Measurements from ENCODE around the gene PSMC3. TPM values are rescaled to one million over a fixed set of nuclear protein-coding genes. Genes with fewer than 3 reads are reported as not detected.

The PSMC3 gene
- total RNA-seq, 2 experiments from 2014 or later, result 147 to 167 TPM

- Mint-ChIP-seq H3K27me3 (no peaks in the 10 kb centered on the region), H3K27ac (peak overlapping the region; percentile 82), H3K4me3 (peak overlapping the region; percentile 67), H3K36me3 (ENCODE audit: low read depth) (no peaks in the 10 kb centered on the region), H3K9me3 (ENCODE audit: low read depth) (no peaks in the 10 kb centered on the region), H3K4me1 (peaks cover 16% of the 10 kb centered on the region)
- POLR2A ChIA-PET, result interaction anchor here (2.0 kb wide), 1 partner anchor 151 kb away, joined by 4 read pairs; the partner anchor contains the start of gene ACP2
- ATAC-seq (peak; percentile 77), DNase-seq (peak; percentile 46)
- intact Hi-C loops (cut with DNase I, micrococcal nuclease), result loop anchor here in 1 of 2 experiments (10.0 kb wide), 1 partner anchor 465 kb away; the partner anchor contains the start of gene CSTPP1
- CTCF ChIA-PET, result interaction anchor here (0.7 to 2.8 kb wide), 3 partner anchors 10 to 26 kb away, joined by 3 to 21 read pairs (median 18); no protein-coding TSS in a partner anchor
Measured at GRCh38 chr11:47399860-47400767, 26.1 kb downstream of the PSMC3 start.

DNA sequence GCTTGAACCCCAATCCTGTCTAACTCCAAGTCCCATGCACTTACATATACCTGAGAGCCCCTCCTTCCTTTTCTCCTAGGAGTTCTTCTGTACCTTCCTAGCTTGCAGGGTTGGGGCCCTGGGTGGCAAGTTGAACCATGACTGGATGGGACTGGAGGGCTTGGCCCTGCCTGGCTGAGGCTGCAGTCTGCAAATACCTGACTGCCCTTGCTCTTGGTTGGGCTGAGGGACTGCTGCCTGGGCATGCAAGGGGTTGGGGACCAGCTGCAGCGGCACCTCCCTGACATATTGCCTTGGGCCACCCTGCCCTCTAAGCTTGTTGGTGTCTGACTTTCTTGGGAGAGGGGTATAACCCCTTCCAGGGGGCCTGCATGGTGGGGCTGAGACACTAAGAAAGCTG lies 27.7 kb downstream of the PSMC3 start:
- POLR2A ChIA-PET, result no interaction called here
- Mint-ChIP-seq H3K4me1 (peaks cover 25% of the 10 kb centered on the region), H3K4me3 (no peak overlapping the region), H3K9me3 (ENCODE audit: low read depth) (no peaks in the 10 kb centered on the region), H3K36me3 (ENCODE audit: low read depth) (no peaks in the 10 kb centered on the region), H3K27me3 (no peaks in the 10 kb centered on the region), H3K27ac (no peak overlapping the region)
- DNase-seq, result no peak
- no peak for ATAC-seq
- intact Hi-C loops (cut with DNase I, micrococcal nuclease), result no loop called here
- CTCF ChIA-PET, result interaction anchor here (0.6 to 2.8 kb wide), 4 partner anchors 11 to 134 kb away, joined by 3 to 21 read pairs (median 10); no protein-coding TSS in a partner anchor

DNA sequence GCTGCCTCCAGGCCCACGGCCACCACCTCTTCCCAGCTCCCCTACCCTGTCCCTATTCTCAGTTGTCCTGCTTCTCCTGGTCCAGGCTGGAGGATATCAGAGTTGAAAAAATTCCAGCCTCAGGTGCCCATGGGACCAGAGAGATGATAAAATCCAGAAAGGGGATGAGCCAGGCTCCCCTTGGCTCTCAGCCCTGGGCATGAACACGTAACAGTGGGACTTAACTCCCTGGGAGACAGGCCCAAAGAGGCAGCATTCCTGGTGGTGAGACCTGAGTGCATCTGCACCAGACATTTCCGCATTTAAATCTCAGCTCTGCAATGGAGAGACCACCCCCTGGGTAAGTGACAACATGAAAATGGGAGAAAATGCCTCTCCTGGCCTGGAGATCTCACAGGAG lies 28.2 kb downstream of the PSMC3 start:
- ATAC-seq (no peak), DNase-seq (no peak)
- H3K4me1 Mint-ChIP-seq, result peaks cover 27% of the 10 kb centered on the region
- CTCF ChIA-PET, result interaction anchor here (1.4 to 2.8 kb wide), 3 partner anchors 14 to 25 kb away, joined by 4 to 21 read pairs (median 18); no protein-coding TSS in a partner anchor
- H3K27ac Mint-ChIP-seq, result no peak overlapping the region
- POLR2A ChIA-PET, result no interaction called here
- intact Hi-C loops (cut with DNase I, micrococcal nuclease), result no loop called here
- no peaks in the 10 kb centered on the region for H3K9me3 Mint-ChIP-seq (ENCODE audit: low read depth)
- no peaks in the 10 kb centered on the region for H3K36me3 Mint-ChIP-seq (ENCODE audit: low read depth)
- H3K4me3 Mint-ChIP-seq, result no peak overlapping the region
- H3K27me3 Mint-ChIP-seq, result no peaks in the 10 kb centered on the region

DNA sequence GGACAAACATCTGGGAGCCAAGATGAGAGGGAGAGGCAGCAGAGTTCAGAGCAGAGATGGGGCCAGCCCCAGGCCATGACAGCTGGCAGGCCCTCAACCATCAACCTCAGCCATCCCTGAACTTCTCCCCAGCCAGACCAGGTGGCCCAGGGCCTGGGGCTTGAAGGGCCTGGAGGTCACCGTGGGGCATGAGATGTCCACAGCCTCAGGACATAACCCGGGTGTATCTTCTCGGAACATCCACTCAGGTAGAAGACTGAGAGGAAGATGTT lies 30.3 kb downstream of the PSMC3 start:
- ATAC-seq (no peak), DNase-seq (no peak)
- no peaks in the 10 kb centered on the region for H3K27me3 Mint-ChIP-seq
- ChIA-PET POLR2A (no interaction called here), CTCF (no interaction called here)
- no peaks in the 10 kb centered on the region for H3K36me3 Mint-ChIP-seq (ENCODE audit: low read depth)
- H3K4me3 Mint-ChIP-seq, result no peak overlapping the region
- intact Hi-C loops (cut with DNase I, micrococcal nuclease), result no loop called here
- peaks cover 27% of the 10 kb centered on the region for H3K4me1 Mint-ChIP-seq
- peak overlapping the region; percentile 95 for H3K27ac Mint-ChIP-seq
- no peaks in the 10 kb centered on the region for H3K9me3 Mint-ChIP-seq (ENCODE audit: low read depth)

DNA sequence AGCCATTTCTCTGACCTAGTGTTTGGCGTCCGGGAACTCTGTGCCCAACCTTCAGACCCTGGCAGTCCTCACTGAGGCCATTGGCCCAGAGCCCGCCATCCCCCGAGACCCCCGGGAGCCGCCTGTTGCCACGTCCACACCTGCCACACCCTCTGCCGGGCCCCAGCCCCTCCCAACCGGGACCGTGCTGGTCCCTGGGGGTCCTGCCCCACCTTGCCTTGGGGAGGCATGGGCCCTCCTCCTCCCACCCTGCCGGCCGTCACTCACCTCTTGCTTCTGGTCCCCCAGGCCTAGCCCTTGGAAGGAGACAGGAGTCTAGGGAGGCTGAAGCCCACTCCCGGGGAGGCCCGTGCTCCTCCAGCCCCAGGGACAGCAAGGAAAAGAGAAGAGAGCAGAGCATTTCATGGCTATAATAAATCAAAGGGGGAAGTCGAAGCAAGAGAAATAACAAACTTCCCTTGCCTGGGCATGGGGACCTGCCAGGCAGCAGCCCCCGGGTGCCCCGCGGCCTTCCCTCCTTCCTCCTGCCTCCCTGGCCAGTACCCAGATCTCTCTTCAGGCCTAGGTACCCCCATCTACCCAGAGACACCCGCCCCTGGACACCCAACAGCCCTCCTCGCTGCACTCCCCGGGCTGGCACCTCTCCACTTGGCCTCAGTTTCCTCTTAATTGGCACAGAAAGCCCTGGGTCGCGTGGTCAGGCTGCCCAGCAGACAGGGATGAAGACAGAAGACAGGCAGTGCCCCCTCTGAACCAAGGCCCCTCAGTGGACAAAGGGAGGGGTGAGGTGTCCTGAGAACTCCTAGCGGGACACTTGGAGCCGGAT lies 30.8 kb downstream of the PSMC3 start:
- Mint-ChIP-seq H3K27ac (peak overlapping the region; percentile 95), H3K9me3 (ENCODE audit: low read depth) (no peaks in the 10 kb centered on the region), H3K36me3 (ENCODE audit: low read depth) (no peaks in the 10 kb centered on the region), H3K4me1 (peaks cover 24% of the 10 kb centered on the region), H3K27me3 (no peaks in the 10 kb centered on the region), H3K4me3 (no peak overlapping the region)
- DNase-seq (no peak), ATAC-seq (no peak)
- intact Hi-C loops (cut with DNase I, micrococcal nuclease), result loop anchor here in 1 of 2 experiments (2.0 kb wide), 1 partner anchor 13 kb away; the partner anchor contains the start of gene SLC39A13
- ChIA-PET CTCF (interaction anchor here (0.8 kb wide), 1 partner anchor 147 kb away, joined by 4 read pairs; the partner anchor contains the start of gene ACP2), POLR2A (no interaction called here)

DNA sequence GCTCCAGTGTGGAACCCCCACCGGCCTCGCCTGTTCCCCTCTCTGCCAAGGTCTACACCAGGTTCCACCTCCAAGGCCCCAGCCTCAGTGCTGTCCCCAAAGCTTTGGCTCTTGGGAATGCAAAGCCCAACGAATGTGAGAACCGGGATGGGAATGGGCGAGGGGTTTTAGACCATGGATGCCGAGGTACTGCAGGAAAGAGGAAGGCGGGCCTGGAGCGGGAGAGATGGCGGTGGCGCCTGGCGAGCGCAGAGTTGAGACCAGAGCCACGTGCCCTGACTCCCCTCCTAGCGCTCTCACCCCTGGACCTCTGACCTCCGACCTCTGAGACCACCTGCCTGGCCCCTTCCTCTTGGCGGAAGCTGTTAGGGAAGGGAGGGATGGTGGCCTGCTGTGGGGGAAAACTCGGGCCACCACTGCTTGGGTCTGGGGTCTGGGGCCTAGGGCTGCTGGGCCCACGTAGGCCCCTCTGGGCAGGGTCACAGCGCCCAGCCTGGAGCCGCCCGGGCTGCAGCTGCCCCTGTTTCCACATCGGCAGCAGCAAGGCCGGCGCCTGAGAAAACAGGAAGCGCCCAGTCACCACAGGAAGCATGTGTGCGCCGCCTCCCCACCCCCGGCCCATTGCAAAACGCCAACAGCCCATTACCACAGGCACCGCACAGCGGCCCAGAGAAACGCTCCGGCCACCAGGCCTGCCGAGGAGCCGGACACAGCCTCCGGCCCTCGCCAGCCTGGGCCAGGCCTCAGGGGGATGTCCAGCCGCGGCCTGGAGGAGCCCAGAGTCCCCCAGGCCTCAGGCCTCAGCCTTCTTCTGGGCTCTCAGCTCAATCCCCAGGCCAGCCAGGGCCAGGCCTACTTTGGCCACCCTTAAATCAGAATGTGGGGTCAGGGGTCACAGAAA lies 31.7 kb downstream of the PSMC3 start:
- ChIA-PET CTCF (interaction anchor here (0.8 to 1.9 kb wide), 2 partner anchors 20 to 146 kb away, joined by 4 to 9 read pairs; partner anchors contain the start of gene ACP2), POLR2A (no interaction called here)
- Mint-ChIP-seq H3K27ac (peak overlapping the region; percentile 95), H3K36me3 (ENCODE audit: low read depth) (no peaks in the 10 kb centered on the region), H3K4me3 (peak overlapping the region; percentile 23), H3K4me1 (peaks cover 23% of the 10 kb centered on the region), H3K9me3 (ENCODE audit: low read depth) (no peaks in the 10 kb centered on the region), H3K27me3 (no peaks in the 10 kb centered on the region)
- DNase-seq, result peak; percentile 80
- peak; percentile 89 for ATAC-seq
- intact Hi-C loops (cut with DNase I, micrococcal nuclease), result loop anchor here in 1 of 2 experiments (1.0 to 2.0 kb wide), 2 partner anchors 14 to 20 kb away; partner anchors contain the start of gene SLC39A13

- ATAC-seq (no peak), DNase-seq (no peak)
- intact Hi-C loops (cut with DNase I, micrococcal nuclease), result loop anchor here in 1 of 2 experiments (1.0 to 2.0 kb wide), 2 partner anchors 15 to 20 kb away; partner anchors contain the start of gene SLC39A13
- Mint-ChIP-seq H3K27me3 (no peaks in the 10 kb centered on the region), H3K27ac (peak overlapping the region; percentile 95), H3K9me3 (ENCODE audit: low read depth) (no peaks in the 10 kb centered on the region), H3K36me3 (ENCODE audit: low read depth) (no peaks in the 10 kb centered on the region), H3K4me3 (peak overlapping the region; percentile 23), H3K4me1 (peaks cover 25% of the 10 kb centered on the region)
- POLR2A ChIA-PET, result no interaction called here
- CTCF ChIA-PET, result interaction anchor here (1.2 to 1.9 kb wide), 2 partner anchors 9 to 20 kb away, joined by 3 to 9 read pairs; no protein-coding TSS in a partner anchor
Measured at GRCh38 chr11:47394050-47394321, 32.3 kb downstream of the PSMC3 start.

DNA sequence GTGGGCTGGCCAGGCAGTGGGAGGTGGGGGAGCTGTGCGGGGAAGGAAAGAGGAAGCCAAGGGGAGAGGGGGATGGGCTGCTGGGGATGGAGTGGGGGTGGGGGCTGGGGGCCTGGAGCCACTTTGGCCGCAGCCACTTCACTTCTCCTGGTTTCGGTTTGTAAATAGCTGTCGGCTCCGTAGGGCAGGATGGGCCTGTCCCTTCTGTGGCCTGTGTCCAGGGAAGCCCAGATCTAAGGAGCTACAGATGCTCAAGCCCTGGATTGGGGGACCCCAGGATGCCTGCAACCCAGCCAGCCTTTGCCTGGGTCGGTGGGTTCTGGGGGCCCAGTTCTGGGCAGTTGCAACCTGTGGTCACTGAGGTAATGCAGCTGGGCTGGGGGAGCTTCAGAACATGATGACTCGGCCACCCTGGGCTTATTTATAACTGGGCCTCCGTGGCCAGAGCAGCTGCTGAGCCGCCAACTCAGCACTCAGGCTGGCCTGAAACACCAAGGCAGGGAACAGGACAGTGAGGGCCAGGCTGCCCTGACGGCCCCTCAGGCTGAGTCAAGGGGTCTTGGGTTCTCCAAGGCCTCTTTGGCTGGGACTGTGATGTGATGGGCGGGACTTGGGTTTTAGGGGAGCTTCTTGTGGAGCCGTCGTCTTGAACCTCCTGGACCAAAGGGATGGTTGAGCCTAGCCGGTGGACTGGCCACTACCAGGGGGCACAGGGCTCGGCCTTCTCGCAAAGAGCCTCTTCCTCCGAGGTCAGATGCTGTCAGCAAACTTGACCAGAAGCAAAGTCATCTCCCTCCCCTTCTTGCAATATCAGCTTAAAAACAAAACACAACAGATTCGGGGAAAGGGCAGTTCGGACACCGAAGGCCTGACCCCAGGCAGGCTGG lies 32.8 kb downstream of the PSMC3 start:
- no peak overlapping the region for H3K4me3 Mint-ChIP-seq
- ChIA-PET CTCF (interaction anchor here (1.2 to 1.9 kb wide), 2 partner anchors 10 to 19 kb away, joined by 3 to 9 read pairs; no protein-coding TSS in a partner anchor), POLR2A (interaction anchor here (0.6 kb wide), 1 partner anchor 407 kb away, joined by 6 read pairs; no protein-coding TSS in a partner anchor)

GRCh38 chr11:47392546-47393162 lies 33.6 kb downstream of the PSMC3 start:
- peak overlapping the region; percentile 47 for H3K27ac Mint-ChIP-seq
- H3K4me1 Mint-ChIP-seq, result peaks cover 25% of the 10 kb centered on the region
- ChIA-PET CTCF (interaction anchor here (1.1 to 1.5 kb wide), 3 partner anchors 11 to 18 kb away, joined by 3 to 4 read pairs (median 3); no protein-coding TSS in a partner anchor), POLR2A (interaction anchor here (0.6 to 0.9 kb wide), 2 partner anchors 34 to 408 kb away, joined by 6 to 10 read pairs; partner anchors contain the start of gene PSMC3)
- ATAC-seq (no peak), DNase-seq (no peak)
- H3K4me3 Mint-ChIP-seq, result no peak overlapping the region
- intact Hi-C loops (cut with DNase I, micrococcal nuclease), result no loop called here
- no peaks in the 10 kb centered on the region for H3K36me3 Mint-ChIP-seq (ENCODE audit: low read depth)
- H3K9me3 Mint-ChIP-seq (ENCODE audit: low read depth), result no peaks in the 10 kb centered on the region
- H3K27me3 Mint-ChIP-seq, result no peaks in the 10 kb centered on the region

More for the DNA sequence above, 32.8 kb downstream of the PSMC3 start:
- H3K27ac Mint-ChIP-seq, result peak overlapping the region; percentile 95
- DNase-seq (no peak), ATAC-seq (no peak)
- no peaks in the 10 kb centered on the region for H3K9me3 Mint-ChIP-seq (ENCODE audit: low read depth)
- H3K4me1 Mint-ChIP-seq, result peaks cover 25% of the 10 kb centered on the region
- H3K36me3 Mint-ChIP-seq (ENCODE audit: low read depth), result no peaks in the 10 kb centered on the region
- intact Hi-C loops (cut with DNase I, micrococcal nuclease), result loop anchor here in 1 of 2 experiments (1.0 to 2.0 kb wide), 2 partner anchors 15 to 19 kb away; partner anchors contain the start of gene SLC39A13
- H3K27me3 Mint-ChIP-seq, result no peaks in the 10 kb centered on the region

Measured in activated CD4-positive, alpha-beta T cell treated with anti-CD3 and anti-CD28 coated beads for 36 hours (primary cell).